DOHH2 (cell line): ENCODE results near the gene VAC14.

Source experiments
- H3F3A ChIP-seq: fragments of 200-600 bp; sonication (generic), shearing (Covaris generic); 2 replicates; pipeline ENCODE4 v1.6.0; 2016; ENCODE audit warnings: antibody characterized with exemption, mild to moderate bottlenecking; ENCODE audit not compliant: control insufficient read depth, insufficient read depth
- H3K27ac ChIP-seq: fragments of 200-600 bp; sonication (generic); 2 replicates; pipeline ENCODE4 v1.5.1; 2014; ENCODE audit warnings: low read depth, mild to moderate bottlenecking, low read length, moderate library complexity
- H3K27me3 ChIP-seq: fragments of 200-600 bp; sonication (generic); 2 replicates; pipeline ENCODE4 v1.6.1; 2014; ENCODE audit warnings: mild to moderate bottlenecking, low read length, mixed read lengths; ENCODE audit not compliant: control insufficient read depth
- H3K36me3 ChIP-seq: fragments of 200-600 bp; sonication (generic); 2 replicates; pipeline ENCODE4 v1.6.1; 2014; ENCODE audit warnings: mild to moderate bottlenecking, low read length, moderate library complexity, mixed read lengths; ENCODE audit not compliant: control insufficient read depth
- H3K4me1 ChIP-seq: fragments of 200-600 bp; sonication (generic); 2 replicates; pipeline ENCODE4 v1.6.1; 2014; ENCODE audit warnings: mild to moderate bottlenecking, low read length, mixed read lengths; ENCODE audit not compliant: control insufficient read depth
- H3K4me2 ChIP-seq: fragments of 200-600 bp; sonication (generic); 2 replicates; pipeline ENCODE4 v1.6.0; 2014; ENCODE audit warnings: mild to moderate bottlenecking, low read length, moderate library complexity
- H3K4me3 ChIP-seq: fragments of 200-600 bp; sonication (generic); 2 replicates; pipeline ENCODE4 v1.5.1; 2014; ENCODE audit warnings: mild to moderate bottlenecking, low read length, mixed read lengths
- H3K79me2 ChIP-seq: fragments of 200-600 bp; sonication (generic); 2 replicates; pipeline ENCODE4 v1.6.1; 2014; ENCODE audit warnings: mild to moderate bottlenecking, low read length, mixed read lengths; ENCODE audit not compliant: control insufficient read depth
- H3K9me2 ChIP-seq: fragments of 200-600 bp; sonication (generic); replicated peaks from 2 replicates; pipeline ENCODE4 v1.6.1; 2014; ENCODE audit warnings: mild to moderate bottlenecking, low read length, mixed read lengths; ENCODE audit not compliant: control insufficient read depth
- H3K9me3 ChIP-seq: fragments of 200-600 bp; sonication (generic); 2 replicates; pipeline ENCODE4 v1.6.1; 2014; ENCODE audit warnings: antibody characterized with exemption, low read length, mixed read lengths; ENCODE audit not compliant: control insufficient read depth, insufficient read depth
- H4K20me1 ChIP-seq: fragments of 200-600 bp; sonication (generic); 2 replicates; pipeline ENCODE4 v1.6.0; 2014; ENCODE audit warnings: low read depth, mild to moderate bottlenecking, antibody characterized with exemption, low read length, moderate library complexity; ENCODE audit not compliant: control insufficient read depth, insufficient read depth
- CTCF ChIP-seq: fragments of 200-600 bp; sonication (generic); IDR thresholded peaks from one replicate; pipeline ENCODE4 v1.5.1; 2014; ENCODE audit warnings: antibody characterized with exemption, mild to moderate bottlenecking, low read depth, low read length; ENCODE audit not compliant: poor library complexity, severe bottlenecking
- EZH2phosphoT487 ChIP-seq: fragments of 200-600 bp; sonication (generic); IDR thresholded peaks from 2 replicates; pipeline ENCODE4 v1.6.1; 2017; ENCODE audit warnings: borderline replicate concordance, mild to moderate bottlenecking, antibody characterized with exemption, low read length, moderate library complexity, mixed read lengths

VAC14 gene

DNA sequence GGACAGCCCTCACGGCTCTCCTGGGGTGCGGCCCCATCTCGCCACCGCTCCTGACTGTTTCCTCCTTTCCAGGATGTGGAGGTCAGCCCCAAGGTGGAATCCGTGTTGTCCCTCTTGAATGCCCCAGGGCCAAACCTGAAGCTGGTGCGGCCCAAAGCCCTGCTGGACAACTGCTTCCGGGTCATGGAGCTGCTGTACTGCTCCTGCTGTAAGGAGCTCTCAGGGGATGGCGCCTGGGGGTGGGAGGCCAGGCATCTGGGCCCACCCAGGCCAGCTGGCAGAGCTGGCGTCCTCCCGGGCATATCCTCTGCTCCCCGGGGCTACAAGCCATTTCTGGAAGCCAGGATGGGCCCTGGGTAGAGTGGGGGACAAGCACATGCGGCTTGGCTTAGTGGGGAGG, 141.4 kb downstream of the VAC14 start:
- Histone ChIP-seq H4K20me1 (no peaks in the 10 kb centered on the region), H3K4me3 (no peak overlapping the region), H3K4me1 (no peaks in the 10 kb centered on the region), H3K27ac (no peak overlapping the region), H3F3A (no peaks in the 10 kb centered on the region), H3K4me2 (no peak overlapping the region), H3K9me3 (no peaks in the 10 kb centered on the region), H3K9me2 (no peaks in the 10 kb centered on the region), H3K79me2 (no peaks in the 10 kb centered on the region), H3K27me3 (no peaks in the 10 kb centered on the region), H3K36me3 (no peaks in the 10 kb centered on the region)
- TF ChIP-seq EZH2phosphoT487 (no peak), CTCF (no peak)

- Histone ChIP-seq H3K9me2 (no peaks in the 10 kb centered on the region), H3K36me3 (no peaks in the 10 kb centered on the region), H3F3A (no peaks in the 10 kb centered on the region), H3K79me2 (no peaks in the 10 kb centered on the region), H3K4me3 (no peak overlapping the region), H3K4me2 (no peak overlapping the region), H3K27me3 (no peaks in the 10 kb centered on the region), H3K4me1 (peaks cover 1% of the 10 kb centered on the region), H3K27ac (no peak overlapping the region), H3K9me3 (no peaks in the 10 kb centered on the region), H4K20me1 (no peaks in the 10 kb centered on the region)
- TF ChIP-seq CTCF (no peak), EZH2phosphoT487 (no peak)
These were observed 142.0 kb downstream of the VAC14 start for GRCh38 chr16:70658921-70659320.

DNA sequence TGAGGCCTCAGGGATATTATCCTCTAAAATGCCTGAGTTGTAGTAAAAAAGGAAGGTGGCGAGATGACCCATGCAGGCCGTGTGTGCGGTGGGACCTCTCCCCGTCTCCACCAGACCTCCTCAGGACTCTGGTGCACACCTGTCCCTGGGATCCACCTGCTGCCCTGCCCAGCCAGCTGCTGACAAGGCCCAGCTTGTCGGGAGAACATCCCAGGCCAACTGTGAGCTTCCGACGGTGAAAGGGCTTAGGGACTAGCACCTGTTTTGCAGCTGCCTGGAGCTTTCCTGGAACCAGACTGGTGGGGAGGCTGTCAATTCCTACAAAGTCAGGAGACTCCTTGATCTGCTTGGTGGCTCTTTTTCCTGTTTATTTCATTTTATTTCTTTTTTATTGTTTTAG, 143.0 kb downstream of the VAC14 start:
- Histone ChIP-seq H3F3A (no peaks in the 10 kb centered on the region), H3K9me2 (no peaks in the 10 kb centered on the region), H3K36me3 (no peaks in the 10 kb centered on the region), H3K4me1 (peaks cover 7% of the 10 kb centered on the region), H4K20me1 (no peaks in the 10 kb centered on the region), H3K4me2 (no peak overlapping the region), H3K27ac (no peak overlapping the region), H3K4me3 (no peak overlapping the region), H3K9me3 (no peaks in the 10 kb centered on the region), H3K27me3 (no peaks in the 10 kb centered on the region), H3K79me2 (no peaks in the 10 kb centered on the region)
- TF ChIP-seq EZH2phosphoT487: no peak
- TF ChIP-seq CTCF: no peak

- Histone ChIP-seq H3K9me3 (no peaks in the 10 kb centered on the region), H3K9me2 (no peaks in the 10 kb centered on the region), H3K36me3 (no peaks in the 10 kb centered on the region), H3K4me3 (no peak overlapping the region), H3K79me2 (no peaks in the 10 kb centered on the region), H4K20me1 (no peaks in the 10 kb centered on the region), H3K4me2 (no peak overlapping the region), H3K27me3 (no peaks in the 10 kb centered on the region), H3K4me1 (peaks cover 7% of the 10 kb centered on the region), H3F3A (no peaks in the 10 kb centered on the region), H3K27ac (no peak overlapping the region)
- no peak for TF ChIP-seq CTCF
- TF ChIP-seq EZH2phosphoT487: no peak
These were observed 144.2 kb downstream of the VAC14 start for GRCh38 chr16:70656712-70657263.
